HepG2 (cell line): ENCODE measurements around the gene ZBP1. TPM values are rescaled to one million over a fixed set of nuclear protein-coding genes. Genes with fewer than 3 reads are reported as not detected.
A peak's percentile ranks its signal among the peaks of the same experiment; 100 is the strongest.

ENCODE experiments used
- MBNL3 ChIP-seq: fragments of 250-450 bp; sonication (Bioruptor Pico); conservative IDR thresholded peaks from 2 replicates; pipeline ENCODE4 v1.8.0; 2022; ENCODE audit warnings: mild to moderate bottlenecking, inconsistent platforms
- MIXL1 ChIP-seq: IDR thresholded peaks from 2 replicates; pipeline ENCODE4 v1.6.1; 2016
- MTA3 ChIP-seq: sonication (generic); formaldehyde crosslinking; IDR thresholded peaks from 2 replicates; pipeline ENCODE4 v1.4.0; 2020; ENCODE audit warnings: missing genetic modification reagents
- NR2C2 ChIP-seq: sonication (generic); formaldehyde crosslinking; IDR thresholded peaks from 2 replicates; pipeline ENCODE4 v1.4.0; 2020; ENCODE audit warnings: missing genetic modification reagents, mild to moderate bottlenecking, moderate library complexity, borderline replicate concordance
- PHF21A ChIP-seq: sonication (generic); formaldehyde crosslinking; IDR thresholded peaks from 2 replicates; pipeline ENCODE4 v1.5.0; 2020; ENCODE audit warnings: mild to moderate bottlenecking, missing genetic modification reagents
- PHF5A ChIP-seq: IDR thresholded peaks from one replicate; pipeline ENCODE4 v1.6.1; 2018; ENCODE audit warnings: low read depth, missing genetic modification reagents; ENCODE audit not compliant: unreplicated experiment
- SMAD3 ChIP-seq: sonication (generic); formaldehyde crosslinking; IDR thresholded peaks from 2 replicates; pipeline ENCODE4 v1.4.0; 2020; ENCODE audit warnings: missing genetic modification reagents
- SYNCRIP ChIP-seq: fragments of 200-400 bp; formaldehyde crosslinking; IDR thresholded peaks from 2 replicates; pipeline ENCODE4 v1.6.1; 2018; ENCODE audit warnings: mild to moderate bottlenecking, low read depth, low read length; ENCODE audit not compliant: insufficient read depth
- THYN1 ChIP-seq: sonication (generic); formaldehyde crosslinking; IDR thresholded peaks from 2 replicates; pipeline ENCODE4 v1.8.1; 2023; ENCODE audit warnings: low read depth, mild to moderate bottlenecking, moderate library complexity, missing genetic modification reagents, borderline replicate concordance
- WIZ ChIP-seq: sonication (generic); formaldehyde crosslinking; IDR thresholded peaks from 2 replicates; pipeline ENCODE4 v1.5.1; 2020; ENCODE audit warnings: mild to moderate bottlenecking, missing genetic modification reagents
- ZBTB3 ChIP-seq: sonication (generic); formaldehyde crosslinking; IDR thresholded peaks from 2 replicates; pipeline ENCODE4 v1.4.0; 2020; ENCODE audit warnings: low read depth, mild to moderate bottlenecking, moderate library complexity, missing genetic modification reagents, borderline replicate concordance
- ZNF329 ChIP-seq: sonication (generic); formaldehyde crosslinking; IDR thresholded peaks from 2 replicates; pipeline ENCODE4 v1.9.0; 2021; ENCODE audit warnings: low read depth, mild to moderate bottlenecking, missing genetic modification reagents
- ZNF468 ChIP-seq: sonication (generic); formaldehyde crosslinking; IDR thresholded peaks from 2 replicates; pipeline ENCODE4 v1.8.0; 2022; ENCODE audit warnings: mild to moderate bottlenecking, moderate library complexity, missing genetic modification reagents
- ZNF501 ChIP-seq: sonication (generic); formaldehyde crosslinking; IDR thresholded peaks from 2 replicates; pipeline ENCODE4 v1.5.1; 2020; ENCODE audit warnings: mild to moderate bottlenecking, moderate library complexity, missing genetic modification reagents
- ZNF746 ChIP-seq: sonication (generic); formaldehyde crosslinking; IDR thresholded peaks from 2 replicates; pipeline ENCODE4 v1.8.0; 2022; ENCODE audit warnings: mild to moderate bottlenecking, missing genetic modification reagents
- polyA plus RNA-seq, 8 experiments: library from polyadenylated mRNA; depleted of rRNA in 3 of 8; stranded (reverse) in 7 of 8; unstranded in 1 of 8; fragments of >200 nt; fragmentation: Illumina TruSeq in 4 of 8; extraction: Trizol in 4 of 8; gene quantifications; 2 replicates each; pipeline versions ENCODE4 v1.2.1 to v1.2.3, GENCODE V29; 2011 to 2016; ENCODE audit warnings: low read depth in 4 of 8, missing spikeins in 1 of 8, mixed read lengths in 1 of 8; ENCODE audit not compliant: insufficient read depth in 1 of 8
- total RNA-seq, 5 experiments: library from RNA; depleted of rRNA; stranded (reverse); fragments of >200 nt; fragmentation: Illumina TruSeq; extraction: Trizol; gene quantifications; 2 replicates each; pipeline ENCODE4 v1.2.3, GENCODE V29; 2016; ENCODE audit warnings: low read depth in 1 of 5
- TF ChIP-seq, protein P1 (sequence below): conservative IDR thresholded peaks from 2 replicates; pipeline ENCODE4 v1.6.1; 2018; ENCODE audit warnings: missing genetic modification reagents
- TF ChIP-seq, protein P2 (sequence below): sonication (generic); formaldehyde crosslinking; IDR thresholded peaks from 2 replicates; pipeline ENCODE4 v1.4.0; 2020; ENCODE audit warnings: mild to moderate bottlenecking, missing genetic modification reagents
- TF ChIP-seq, protein P3 (sequence below): sonication (generic); formaldehyde crosslinking; IDR thresholded peaks from 2 replicates; pipeline ENCODE4 v1.4.0; 2020; ENCODE audit warnings: mild to moderate bottlenecking, low read depth, missing genetic modification reagents
- TF ChIP-seq, protein P4 (sequence below): sonication (generic); formaldehyde crosslinking; IDR thresholded peaks from 2 replicates; pipeline ENCODE4 v1.5.0; 2020; ENCODE audit warnings: missing genetic modification reagents

ZBP1 gene
- total and polyA plus RNA-seq, 2 of the 13 experiments (the other 11 are each of a cell fraction or from before 2014, with no cell fraction given), result not detected

DNA sequence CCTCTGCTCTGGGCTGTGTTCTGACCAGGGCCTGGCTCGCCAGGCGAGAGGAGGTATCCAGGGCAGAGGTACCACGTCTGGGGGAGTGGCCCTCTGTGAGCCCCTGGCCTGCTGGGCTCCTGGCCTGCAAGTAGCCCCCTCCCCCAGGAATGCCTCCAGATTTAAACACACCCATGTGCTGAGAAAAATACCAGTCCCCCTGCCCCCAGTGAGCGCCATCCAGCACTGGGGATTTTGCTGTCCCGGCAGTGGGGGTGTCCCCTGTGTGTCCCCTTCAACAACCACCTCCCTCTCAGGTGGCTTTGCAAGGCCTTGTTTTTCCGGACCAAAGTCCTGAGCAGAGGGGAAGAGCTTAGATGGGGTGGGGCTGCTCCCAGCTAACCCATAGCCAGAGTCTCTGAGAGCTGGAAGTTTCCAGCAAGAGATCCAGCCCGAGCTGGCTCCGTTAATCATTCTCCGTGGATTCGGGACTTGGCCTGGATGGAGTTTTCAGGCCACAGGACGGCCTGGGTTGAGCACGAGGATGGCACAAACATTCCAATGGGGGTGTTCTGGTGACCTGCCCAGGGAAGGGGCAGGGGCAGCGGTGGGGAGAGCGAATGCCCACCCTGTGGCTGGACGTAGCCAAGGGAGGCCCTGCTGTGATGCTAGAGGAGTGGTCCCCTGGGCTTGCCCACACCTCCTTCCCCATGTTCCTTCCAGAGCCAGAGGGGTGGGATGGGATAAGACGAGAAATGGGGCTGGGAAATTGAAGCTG lies 30.3 kb downstream of the ZBP1 start (continued):
- TF ChIP-seq, protein P1, sequence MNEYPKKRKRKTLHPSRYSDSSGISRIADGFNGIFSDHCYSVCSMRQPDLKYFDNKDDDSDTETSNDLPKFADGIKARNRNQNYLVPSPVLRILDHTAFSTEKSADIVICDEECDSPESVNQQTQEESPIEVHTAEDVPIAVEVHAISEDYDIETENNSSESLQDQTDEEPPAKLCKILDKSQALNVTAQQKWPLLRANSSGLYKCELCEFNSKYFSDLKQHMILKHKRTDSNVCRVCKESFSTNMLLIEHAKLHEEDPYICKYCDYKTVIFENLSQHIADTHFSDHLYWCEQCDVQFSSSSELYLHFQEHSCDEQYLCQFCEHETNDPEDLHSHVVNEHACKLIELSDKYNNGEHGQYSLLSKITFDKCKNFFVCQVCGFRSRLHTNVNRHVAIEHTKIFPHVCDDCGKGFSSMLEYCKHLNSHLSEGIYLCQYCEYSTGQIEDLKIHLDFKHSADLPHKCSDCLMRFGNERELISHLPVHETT (CRISPR knock-in tag), result 0 out of 2 replicates have a peak, but pooled peaks have one; percentile 29
- TF ChIP-seq ZNF746 (0 out of 2 replicates have a peak, but pooled peaks have one; percentile 31), PHF5A (CRISPR knock-in tag) (no peak), ZNF329 (CRISPR knock-in tag) (no peak; the same call in 1 of the 2 replicates), ZBTB3 (no peak), ZNF468 (CRISPR knock-in tag) (no peak), SYNCRIP (no peak), THYN1 (no peak), MTA3 (no peak), PHF21A (CRISPR knock-in tag) (peak; percentile 86), MBNL3 (CRISPR knock-in tag) (no peak), ZNF501 (peak; percentile 87), NR2C2 (CRISPR knock-in tag) (no peak), MIXL1 (CRISPR knock-in tag) (peak; percentile 89), SMAD3 (CRISPR knock-in tag) (peak; percentile 47; the same call in 1 of the 2 replicates), WIZ (CRISPR knock-in tag) (0 out of 2 replicates have a peak, but pooled peaks have one; percentile 35)
- TF ChIP-seq, protein P2, sequence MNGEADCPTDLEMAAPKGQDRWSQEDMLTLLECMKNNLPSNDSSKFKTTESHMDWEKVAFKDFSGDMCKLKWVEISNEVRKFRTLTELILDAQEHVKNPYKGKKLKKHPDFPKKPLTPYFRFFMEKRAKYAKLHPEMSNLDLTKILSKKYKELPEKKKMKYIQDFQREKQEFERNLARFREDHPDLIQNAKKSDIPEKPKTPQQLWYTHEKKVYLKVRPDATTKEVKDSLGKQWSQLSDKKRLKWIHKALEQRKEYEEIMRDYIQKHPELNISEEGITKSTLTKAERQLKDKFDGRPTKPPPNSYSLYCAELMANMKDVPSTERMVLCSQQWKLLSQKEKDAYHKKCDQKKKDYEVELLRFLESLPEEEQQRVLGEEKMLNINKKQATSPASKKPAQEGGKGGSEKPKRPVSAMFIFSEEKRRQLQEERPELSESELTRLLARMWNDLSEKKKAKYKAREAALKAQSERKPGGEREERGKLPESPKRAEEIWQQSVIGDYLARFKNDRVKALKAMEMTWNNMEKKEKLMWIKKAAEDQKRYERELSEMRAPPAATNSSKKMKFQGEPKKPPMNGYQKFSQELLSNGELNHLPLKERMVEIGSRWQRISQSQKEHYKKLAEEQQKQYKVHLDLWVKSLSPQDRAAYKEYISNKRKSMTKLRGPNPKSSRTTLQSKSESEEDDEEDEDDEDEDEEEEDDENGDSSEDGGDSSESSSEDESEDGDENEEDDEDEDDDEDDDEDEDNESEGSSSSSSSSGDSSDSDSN, result peak; percentile 58; the same call in 1 of the 2 replicates
- TF ChIP-seq, protein P3, sequence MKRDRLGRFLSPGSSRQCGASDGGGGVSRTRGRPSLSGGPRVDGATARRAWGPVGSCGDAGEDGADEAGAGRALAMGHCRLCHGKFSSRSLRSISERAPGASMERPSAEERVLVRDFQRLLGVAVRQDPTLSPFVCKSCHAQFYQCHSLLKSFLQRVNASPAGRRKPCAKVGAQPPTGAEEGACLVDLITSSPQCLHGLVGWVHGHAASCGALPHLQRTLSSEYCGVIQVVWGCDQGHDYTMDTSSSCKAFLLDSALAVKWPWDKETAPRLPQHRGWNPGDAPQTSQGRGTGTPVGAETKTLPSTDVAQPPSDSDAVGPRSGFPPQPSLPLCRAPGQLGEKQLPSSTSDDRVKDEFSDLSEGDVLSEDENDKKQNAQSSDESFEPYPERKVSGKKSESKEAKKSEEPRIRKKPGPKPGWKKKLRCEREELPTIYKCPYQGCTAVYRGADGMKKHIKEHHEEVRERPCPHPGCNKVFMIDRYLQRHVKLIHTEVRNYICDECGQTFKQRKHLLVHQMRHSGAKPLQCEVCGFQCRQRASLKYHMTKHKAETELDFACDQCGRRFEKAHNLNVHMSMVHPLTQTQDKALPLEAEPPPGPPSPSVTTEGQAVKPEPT (CRISPR knock-in tag), result no peak
- TF ChIP-seq, protein P4, sequence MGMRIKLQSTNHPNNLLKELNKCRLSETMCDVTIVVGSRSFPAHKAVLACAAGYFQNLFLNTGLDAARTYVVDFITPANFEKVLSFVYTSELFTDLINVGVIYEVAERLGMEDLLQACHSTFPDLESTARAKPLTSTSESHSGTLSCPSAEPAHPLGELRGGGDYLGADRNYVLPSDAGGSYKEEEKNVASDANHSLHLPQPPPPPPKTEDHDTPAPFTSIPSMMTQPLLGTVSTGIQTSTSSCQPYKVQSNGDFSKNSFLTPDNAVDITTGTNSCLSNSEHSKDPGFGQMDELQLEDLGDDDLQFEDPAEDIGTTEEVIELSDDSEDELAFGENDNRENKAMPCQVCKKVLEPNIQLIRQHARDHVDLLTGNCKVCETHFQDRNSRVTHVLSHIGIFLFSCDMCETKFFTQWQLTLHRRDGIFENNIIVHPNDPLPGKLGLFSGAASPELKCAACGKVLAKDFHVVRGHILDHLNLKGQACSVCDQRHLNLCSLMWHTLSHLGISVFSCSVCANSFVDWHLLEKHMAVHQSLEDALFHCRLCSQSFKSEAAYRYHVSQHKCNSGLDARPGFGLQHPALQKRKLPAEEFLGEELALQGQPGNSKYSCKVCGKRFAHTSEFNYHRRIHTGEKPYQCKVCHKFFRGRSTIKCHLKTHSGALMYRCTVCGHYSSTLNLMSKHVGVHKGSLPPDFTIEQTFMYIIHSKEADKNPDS (CRISPR knock-in tag), result peak; percentile 85; the same call in 1 of the 2 replicates
